GM21367 (cell line): Measurements from ENCODE around the gene DNPH1.

Experiments
- ATAC-seq: cut with Tn5 transposase; IDR thresholded peaks from one replicate; pipeline ENCODE4 v1.9.1; 2021; ENCODE audit not compliant: unreplicated experiment

DNPH1 gene

DNA sequence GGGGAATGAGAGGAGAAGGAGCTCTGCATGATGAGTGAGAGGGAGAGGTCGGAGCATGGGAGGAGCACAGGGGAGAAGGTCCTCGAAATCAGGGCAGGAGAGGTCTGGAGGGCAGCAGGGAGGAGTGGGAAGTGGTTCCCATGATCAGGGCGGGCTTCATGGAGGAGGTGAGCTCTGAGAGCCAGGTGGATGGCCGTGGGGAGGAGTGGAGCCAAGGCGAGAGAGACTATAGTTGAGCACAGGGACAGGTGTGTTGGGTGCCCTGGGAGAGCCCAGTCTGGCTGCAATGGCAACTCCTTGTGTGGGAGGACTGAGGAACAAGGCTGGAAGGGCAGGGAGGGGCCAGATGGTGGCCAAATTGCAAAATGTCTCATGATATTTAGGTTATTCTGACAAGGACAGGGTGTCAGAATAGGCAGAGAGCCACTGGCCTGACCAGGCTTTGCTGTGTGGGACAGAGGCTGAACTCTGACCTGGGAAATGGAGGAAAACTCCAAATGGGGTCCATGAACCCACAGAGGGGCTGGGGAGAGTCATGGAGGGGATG is 35.4 kb upstream of the DNPH1 start:
- ATAC-seq: no peak

DNA sequence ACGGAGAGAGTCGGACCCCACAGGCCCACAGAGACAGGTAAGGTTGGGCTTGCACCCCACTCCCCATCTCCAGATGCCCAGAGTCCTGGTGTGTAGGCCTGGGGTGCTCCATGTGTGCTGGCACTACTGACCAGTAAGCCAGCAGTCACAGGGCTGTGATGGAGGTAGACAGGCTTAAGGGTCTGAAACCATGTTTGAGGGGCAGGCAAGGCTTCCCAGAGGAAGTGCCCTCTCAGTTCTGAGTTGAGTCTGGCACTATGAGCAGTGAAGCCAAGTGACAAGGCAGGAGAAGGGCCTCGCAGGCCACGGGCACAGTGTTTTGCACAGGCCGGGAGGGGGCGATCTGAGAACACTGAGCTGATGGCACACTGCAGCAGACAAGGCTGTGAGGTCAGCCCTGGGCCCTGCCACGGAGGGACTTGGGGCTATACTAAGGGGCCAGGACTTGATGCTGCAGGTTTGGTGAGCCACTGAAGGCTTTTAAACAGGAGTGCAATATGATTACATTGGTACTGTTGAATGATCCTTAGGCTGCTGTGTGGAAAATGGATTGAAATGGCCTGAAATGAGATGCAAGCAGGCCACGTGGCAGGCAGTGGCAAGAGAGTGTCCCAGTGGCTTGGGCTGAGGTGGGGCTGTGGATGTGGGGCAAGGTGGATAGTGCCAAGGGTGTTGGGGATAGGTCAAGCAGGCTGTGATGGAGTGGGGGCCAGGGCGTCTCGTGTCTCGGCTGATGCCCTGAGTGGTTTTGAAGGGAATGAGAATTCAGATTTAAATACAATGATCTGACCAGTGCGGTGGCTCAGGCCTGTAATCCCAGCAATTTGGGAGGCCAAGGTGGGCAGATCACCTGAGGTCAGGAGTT is 34.3 kb upstream of the DNPH1 start:
- peak; percentile 78 for ATAC-seq

DNA sequence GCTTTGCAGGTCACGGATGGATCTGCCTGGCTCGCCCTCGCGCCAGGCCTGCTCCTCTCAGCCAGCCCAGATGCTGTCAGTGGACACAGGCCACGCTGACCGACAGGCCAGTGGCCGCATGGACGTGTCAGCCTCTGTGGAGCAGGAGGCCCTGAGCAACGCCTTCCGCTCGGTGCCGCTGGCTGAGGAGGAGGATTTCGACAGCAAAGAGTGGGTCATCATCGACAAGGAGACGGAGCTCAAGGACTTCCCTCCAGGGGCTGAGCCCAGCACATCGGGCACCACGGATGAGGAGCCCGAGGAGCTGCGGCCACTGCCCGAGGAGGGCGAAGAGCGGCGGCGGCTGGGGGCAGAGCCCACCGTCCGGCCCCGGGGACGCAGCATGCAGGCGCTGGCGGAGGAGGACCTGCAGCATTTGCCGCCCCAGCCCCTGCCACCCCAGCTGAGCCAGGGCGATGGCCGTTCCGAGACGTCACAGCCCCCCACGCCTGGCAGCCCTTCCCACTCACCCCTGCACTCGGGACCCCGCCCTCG is 33.6 kb upstream of the DNPH1 start:
- ATAC-seq: no peak

DNA sequence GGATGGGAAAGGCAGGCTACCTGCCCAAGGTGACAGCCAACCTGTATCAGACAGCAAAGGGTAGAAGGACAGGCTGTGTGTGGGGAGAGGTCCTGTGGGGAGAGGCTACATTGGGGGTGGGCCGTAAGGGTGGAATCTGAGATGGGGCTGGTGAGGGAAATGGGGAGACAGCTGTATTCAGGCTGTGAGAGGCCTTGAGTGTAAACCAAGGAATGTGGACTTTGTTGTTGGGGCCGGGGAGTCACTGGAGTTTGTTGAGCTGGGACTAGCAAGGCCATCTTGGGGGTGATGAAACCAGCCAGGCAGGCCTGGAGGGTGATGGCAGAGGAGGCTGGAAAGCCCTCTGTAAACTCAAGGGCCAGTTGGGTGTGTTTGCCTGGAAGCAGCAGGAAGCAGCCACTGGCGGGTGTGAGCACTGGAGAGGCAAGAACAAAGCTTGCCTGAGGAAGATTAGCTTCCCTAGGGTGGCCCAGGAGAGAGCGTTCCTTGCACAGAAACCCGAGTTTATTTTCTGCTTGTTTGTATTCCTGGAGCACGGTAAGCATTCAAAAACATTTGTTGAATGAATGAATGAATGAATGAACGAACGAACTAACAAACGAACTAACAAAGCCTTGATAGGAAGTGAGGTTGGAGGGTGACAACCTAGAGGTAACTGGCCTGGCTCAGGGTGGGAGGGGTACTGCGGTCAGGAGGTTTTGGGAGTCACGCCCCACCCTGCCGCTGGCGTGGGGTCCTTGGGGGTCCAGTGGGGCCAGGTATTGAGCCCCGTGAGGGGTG is 32.9 kb upstream of the DNPH1 start:
- ATAC-seq: no peak

DNA sequence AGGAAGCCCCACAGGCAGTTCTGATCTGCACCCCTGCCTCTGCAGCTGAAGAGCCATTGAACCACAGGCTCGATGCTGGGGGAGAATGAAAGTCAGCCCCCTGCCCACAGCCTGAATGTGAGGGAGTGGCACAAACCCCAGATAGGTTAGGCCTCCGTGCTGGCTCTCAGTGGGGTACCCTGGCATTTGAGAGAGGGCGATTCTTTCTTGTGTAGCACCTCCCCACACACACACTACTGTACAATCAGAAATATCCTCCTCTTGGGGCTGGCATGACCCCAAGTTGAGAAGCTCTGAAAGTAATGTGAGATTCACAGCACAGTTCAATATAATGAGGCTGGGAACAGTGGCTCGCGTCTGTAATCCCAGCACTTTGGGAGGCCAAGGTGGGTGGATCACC is 31.9 kb upstream of the DNPH1 start:
- no peak for ATAC-seq

DNA sequence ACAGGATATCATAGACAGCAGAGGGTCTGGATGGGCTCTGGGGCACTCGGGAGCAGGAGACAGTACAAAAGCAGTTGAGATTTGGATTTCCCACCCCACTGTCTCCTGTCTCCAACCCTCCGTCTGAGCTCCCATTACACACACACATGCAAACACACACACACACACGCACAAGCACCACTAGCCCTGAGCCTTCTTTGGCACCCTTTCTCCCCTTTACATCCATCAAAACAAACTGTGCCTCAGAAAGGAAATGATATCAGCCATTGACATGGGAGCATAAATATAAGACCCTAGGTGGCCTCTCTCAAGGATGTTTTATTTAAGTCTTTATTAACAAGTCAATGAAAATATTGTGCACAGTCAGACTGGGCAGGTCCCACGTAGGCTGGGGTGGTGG is 31.5 kb upstream of the DNPH1 start:
- no peak for ATAC-seq

DNA sequence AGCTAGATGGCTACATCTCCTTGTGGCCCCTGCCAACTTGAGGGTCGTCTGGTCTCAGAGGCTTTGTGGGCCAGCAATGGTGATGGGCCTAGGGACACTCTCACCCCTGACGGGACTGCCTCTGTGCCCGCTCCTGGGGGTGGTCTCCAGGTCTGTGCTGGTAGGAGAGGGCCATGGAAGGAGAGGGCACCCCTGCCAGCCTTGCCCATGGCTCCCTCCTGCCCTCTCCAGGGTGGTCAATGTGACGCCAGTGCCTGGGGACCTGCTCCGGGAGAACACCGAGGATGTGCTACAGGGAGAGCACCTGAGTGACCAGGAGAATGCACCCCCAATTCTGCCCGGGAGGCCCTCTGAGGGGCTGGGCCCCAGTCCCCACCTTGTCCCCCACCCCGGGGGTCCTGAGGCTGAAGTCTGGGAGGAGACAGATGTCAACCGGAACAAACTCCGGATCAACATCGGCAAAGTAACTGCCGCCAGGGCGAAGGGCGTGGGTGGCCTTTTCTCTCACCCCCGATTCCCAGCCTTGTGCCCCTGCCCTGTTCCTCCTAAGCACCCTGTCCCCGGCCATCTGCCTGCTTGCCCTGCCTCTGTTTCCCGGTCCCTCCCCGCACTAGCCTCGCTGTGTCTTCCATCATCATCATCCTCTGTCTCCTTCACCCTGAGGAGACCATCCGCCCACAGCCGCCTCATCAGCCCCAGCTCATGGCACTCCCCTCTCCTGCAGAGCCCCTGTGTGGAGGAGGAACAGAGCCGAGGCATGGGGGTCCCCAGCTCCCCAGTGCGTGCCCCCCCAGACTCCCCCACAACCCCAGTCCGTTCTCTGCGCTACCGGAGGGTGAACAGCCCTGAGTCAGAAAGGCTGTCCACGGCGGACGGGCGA is 29.8 kb upstream of the DNPH1 start:
- ATAC-seq: no peak

DNA sequence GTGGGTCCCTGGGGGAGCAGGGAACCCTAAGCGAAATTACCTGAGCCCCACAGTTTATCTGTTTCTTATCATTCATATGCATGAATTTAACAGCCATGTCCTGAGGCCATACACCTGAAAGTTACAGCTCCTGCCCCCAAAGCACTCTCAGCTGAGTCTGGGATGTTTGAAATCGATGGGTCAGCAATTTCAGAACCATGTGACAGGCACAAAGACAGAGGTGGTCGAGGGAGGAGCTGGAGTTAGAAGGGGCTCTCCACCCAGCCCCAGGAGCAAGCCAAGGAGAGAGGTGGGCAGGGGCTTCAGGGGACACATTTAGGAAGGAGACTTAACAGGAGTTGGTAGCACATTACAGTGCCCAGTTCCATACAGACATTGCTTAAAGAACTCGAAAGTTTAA is 28.9 kb upstream of the DNPH1 start:
- no peak for ATAC-seq

DNA sequence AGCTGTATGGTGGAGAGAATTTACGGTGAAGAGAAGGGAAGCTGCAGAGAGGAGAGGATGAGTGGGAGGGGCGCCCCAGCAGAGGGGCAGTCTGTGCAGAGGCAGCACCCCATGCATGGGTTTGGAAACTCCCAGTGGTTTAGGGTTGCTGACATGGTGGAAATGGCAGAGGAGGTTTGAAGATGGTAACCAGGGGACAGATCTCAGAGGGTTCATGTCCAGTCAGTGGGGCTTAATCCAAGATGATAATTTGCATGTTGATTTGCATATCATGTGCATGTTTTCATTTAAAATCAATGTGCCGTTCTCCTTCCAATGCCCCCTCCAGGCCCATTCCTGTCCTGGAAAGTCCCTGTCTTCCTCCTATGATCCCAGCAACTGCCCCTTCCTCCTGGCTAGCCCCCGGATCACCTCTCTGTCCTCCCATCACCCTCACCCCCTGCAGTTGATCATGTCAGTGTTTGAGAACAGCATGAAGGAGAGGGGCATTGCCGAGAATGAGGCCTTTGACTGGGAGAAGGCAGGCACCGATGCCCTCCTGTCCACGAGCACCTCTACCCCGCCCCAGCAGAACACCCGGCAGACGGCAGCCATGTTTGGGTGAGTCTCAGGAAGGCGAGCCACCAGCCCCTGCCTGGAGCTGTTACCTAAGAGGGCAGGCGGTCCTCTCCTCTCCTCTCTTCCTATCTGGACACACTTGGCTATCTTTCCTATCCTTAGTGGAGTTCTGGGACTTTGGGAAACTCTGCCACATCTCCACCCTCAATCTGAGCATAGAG is 28.3 kb upstream of the DNPH1 start:
- ATAC-seq: no peak

DNA sequence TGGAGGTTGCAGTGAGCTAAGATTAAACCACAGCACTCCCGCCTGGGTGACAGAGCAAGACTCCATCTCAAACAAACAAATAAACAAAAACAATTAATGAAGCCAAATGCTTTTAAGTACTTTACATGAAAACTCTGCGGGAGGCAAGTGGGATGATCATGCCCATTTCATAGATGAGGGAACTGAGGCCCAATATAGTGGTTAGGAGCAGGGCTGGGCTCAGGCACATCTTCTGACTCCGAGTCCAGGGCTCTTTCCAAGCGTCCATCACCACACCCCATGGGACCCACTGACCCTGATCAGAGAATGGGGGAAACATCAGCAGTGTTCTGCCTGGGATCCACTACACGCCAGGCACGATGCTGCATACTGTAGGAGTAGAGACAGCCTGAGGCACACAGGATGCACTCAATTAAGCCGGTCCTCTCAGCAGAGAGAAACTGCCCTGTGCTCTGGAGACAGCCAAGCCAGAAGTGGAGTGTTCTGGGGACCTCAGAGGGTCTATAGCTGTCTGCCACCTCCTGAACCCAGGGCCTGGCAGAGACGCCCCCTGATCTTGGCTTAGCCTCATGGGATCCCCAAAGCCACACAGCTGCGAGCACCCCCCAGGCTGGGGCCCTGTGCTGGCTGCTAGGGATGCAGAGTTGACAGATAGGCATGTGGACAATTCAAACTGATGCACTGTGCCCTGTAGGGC is 27.5 kb upstream of the DNPH1 start:
- no peak for ATAC-seq

DNA sequence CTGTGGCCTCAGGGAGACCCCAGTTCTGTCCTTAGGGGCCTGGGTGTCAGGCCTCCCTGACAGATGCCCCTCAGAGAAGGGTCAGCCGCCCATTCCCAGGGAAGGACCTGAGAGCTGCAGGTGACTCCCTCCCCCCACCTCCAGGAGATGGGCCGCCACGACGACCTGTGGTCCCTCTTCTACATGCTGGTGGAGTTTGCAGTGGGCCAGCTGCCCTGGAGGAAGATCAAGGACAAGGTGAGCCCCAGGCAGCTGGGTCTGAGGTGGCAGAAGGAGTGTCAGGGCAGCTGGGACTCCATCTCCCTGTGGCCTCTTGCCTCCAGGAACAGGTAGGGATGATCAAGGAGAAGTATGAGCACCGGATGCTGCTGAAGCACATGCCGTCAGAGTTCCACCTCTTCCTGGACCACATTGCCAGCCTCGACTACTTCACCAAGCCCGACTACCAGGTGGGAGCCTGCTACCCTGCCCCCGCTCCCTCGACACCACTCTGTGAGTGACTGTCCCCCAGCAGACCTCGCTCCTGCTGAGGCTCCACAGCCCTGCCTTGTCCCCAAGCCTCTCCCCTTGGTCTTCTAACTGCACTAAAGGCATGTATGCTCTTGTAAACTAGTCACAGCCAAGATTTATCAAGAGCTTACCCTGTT is 26.2 kb upstream of the DNPH1 start:
- ATAC-seq: no peak

DNA sequence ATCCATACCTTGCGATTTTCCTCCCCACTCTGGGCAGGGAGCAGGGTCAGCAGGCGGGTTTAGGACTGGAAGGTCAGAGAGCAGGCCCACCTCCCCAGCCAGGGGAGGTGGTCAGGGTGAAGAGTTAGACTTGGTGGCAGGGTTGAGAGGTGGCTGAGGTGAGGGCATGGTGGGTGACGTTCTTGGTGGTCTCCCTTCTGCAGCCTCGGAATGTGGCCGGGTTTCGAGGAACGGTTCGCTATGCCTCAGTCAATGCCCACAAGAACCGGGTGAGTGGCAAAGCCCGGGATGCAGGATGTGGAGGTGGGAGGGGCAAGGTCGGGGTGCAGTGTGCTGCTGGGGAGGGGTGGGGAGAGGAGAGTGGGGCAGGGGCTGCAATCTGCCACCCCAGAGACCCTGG is 25.6 kb upstream of the DNPH1 start:
- ATAC-seq: no peak

DNA sequence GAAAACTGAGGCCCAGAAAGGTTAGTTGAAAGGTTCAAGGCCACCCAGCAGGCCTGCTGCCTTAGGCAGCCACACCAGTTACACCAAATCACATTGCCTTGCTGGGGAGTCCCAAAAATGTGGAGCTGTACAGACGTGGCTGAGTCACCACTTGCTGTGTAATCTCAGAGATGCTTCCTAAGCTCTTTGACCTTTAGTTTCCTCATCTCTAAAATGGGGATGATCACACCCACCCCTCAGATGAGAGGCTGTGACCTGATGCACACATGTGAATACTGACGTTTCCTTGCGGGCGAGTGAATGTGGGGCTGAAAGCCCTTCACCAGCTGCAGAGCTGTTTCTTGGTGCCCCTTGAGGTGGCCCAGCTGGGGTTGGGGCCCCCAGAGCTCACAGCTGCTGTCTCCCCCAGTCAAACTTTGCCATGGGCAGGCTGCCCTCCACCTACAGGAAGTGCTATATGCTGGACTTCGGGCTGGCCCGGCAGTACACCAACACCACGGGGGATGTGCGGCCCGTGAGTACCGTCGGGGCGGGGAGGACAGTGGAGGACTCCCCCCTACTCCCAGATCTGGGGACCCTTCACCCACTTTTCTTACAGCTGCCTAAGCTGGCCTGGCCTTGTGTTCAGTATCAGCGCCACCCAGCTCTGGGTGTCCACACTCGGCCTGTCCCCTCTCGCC is 25.0 kb upstream of the DNPH1 start:
- no peak for ATAC-seq

DNA sequence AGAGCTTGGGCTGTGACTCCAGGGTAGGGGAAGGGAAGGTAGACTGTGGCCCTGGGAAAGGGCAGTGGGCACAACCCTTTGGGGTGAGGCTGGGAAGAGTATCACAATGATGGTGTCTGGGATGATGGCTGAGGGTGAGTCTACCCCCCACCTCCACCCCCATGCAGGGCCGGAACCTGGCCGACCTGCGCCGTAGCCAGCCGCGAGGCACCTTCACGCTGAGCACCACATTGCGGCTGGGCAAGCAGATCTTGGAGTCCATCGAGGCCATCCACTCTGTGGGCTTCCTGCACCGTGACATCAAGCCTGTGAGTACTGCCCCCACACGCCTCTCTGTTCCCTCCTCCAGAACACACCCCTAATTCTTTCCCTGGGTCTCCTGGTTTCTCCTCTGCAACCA is 24.1 kb upstream of the DNPH1 start:
- ATAC-seq: no peak

DNA sequence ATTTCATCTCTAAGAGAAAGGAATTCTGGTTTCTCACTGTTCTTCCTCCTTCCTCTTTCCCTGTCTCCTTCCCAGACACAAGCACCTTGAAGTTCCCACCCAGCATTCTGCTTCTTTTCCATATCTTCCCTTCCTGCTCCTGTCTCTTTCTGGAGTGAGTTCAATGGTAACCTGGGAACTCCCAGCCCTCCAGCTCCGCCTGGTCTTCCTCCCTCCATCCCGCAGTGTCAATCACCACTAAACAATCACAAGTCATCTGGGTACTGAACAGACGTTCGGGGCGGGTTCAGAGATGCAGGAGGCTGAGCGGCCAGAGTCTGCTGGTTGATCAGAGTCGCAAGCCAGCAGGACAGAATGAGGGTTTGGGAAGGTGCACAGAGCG is 21.7 kb upstream of the DNPH1 start:
- ATAC-seq: no peak

DNA sequence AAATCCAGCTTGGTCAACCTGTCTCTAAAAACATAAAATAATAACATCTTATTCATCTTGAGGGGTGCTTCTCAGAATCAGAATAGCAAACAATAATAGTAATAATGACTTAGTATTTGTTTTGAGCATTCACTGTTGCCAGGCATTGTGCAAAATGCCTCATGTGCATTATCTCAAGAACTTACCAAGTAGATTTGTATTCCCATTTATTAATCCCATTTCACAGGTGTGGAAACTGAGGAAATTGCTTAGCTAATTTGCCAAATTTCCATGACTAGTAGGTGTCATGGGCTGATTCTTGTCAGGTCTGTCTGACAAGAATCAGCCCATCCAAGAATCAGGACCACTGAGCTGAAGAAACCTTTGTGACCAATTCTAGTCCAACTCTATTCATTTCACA is 19.5 kb upstream of the DNPH1 start:
- ATAC-seq: no peak

DNA sequence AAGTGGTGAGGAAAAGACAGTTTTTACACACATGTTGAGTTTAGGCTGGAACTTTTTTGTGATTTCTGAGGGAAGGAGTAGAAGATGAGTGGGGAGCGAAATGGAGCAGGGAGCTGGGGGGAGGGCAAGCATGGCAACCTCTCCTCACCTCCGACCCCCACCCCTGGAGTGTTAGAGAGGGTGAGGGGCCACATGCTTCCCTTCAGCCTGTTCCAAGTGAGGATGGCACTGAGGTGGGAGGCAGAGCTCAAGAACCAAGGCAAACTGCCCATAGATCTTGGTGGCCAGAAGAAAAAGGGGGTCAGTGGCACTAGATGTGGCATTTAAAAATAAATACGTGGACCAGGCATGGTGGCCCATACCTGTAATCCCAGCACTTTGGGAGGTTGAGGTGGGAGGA is 18.8 kb upstream of the DNPH1 start:
- no peak for ATAC-seq
